ENCODE data around the gene KCTD1.

KCTD1 gene

DNA sequence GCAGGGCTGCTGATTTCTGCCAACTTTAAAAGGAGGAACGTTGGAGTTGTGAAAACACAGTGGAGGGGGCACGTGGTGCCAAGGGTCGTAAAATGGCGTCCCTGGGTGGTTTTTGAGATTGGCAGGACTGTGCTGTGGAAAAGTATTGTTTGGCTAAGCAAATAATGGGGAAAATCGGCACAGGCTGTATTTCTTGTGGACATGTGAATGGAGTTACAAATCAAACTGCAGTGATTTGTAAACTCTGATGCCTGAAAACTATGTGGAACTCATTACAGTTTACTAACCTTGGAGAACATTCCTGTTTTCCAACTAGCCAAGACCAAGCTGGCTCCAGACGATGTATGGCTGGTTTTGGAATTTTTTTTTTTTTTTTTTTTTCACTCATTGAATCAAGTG is 68.7 kb downstream of the KCTD1 start:
- peak; percentile 61 for DNase-seq

- DNase-seq = no peak
Measured at GRCh38 chr18:26479065-26479680, 69.2 kb downstream of the KCTD1 start.

DNA sequence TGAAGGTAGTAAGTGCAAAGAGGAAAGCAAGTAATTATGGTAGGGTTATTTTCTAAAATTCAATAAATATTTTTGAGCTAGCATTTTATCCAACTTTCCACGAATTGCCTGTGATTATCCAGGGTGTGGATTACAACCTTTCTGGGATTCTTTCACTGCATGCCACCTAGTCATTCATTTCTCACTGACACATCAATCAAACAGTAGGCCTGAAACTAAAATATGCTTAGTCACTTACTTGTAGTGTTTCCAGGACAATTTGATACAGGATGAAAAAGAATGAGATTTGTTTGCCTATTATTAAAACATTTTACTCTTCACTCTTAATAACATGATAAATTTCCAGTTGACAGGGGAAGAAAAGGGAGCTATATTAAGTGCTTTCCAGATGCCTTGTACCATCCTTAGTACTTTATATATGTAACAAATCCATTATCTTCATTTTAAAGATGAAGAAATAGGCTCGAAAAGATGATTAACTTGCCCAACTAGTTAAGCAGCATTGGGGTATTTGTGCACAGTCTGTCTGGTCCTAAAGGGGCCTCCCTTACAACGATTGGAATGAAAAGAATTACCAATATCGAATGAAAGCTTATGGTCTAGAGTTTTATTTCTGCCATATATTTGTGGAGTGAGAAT is 70.4 kb downstream of the KCTD1 start:
- DNase-seq = no peak

DNA sequence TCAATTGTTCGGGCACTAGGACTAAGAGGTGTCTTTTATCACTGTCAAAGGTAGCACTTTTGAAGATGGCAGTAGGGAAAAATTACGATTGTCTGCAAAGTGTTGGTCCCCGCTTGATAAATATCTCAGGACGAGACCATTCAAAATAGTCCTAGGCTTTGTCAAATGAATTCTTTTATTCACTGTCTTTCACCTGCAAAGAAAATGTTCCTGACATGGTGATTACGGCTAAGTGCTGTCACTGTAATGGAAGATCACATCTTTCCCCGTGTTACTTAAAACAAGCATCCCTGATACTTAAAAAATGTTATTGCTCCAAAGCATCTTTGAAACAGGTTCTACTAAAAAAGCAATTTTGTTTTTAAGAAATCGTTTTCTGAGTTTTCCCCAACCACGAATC is 71.7 kb downstream of the KCTD1 start:
- no peak for DNase-seq

- DNase-seq = no peak
Measured at GRCh38 chr18:26474542-26474941, 73.8 kb downstream of the KCTD1 start.

- DNase-seq = no peak
Measured at GRCh38 chr18:26473672-26474071, 74.7 kb downstream of the KCTD1 start.

DNA sequence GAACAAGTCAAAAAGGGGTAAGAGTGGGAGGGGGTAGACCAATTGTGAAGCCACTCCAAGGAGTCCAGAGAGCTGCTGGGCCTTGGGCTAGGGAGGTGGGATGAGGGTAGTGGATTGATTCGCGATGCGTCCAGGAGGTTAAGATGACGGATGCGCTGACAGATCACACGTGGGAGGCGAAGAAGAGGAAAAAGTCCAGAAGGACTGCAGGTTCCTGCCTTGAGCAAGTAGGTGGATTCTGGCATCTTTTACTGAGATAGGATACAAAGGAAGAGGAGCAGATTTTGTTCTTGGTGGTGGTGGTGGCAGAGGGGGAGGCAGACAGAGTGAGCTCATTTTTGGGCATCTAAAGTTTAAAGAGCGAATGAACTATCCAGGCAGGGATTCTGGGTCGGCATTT is 76.5 kb downstream of the KCTD1 start:
- no peak for DNase-seq

GRCh38 chr18:26471027-26471426 is 77.3 kb downstream of the KCTD1 start:
- DNase-seq = no peak

- DNase-seq = peak; percentile 44
Measured at GRCh38 chr18:26470011-26470637, 78.2 kb downstream of the KCTD1 start.

DNA sequence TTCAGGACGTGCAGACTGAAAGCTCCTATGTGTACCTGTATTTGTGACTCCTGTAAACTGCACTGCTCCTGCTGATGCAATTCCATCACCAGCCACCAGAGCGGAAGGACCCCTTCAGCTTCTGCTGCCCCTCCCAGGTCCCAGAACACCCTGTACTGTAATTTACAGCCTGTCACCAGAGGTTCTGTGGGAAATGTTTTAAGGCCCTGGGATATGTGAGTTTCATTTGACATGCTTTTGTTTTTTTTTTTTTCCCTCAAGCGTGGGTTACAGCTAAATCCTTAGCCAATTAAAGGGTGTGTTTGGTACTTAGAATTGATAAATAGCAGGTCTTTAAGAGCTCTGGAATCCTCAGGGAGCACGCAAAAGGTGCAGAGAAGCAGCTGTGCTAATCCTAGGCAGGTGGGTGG is 79.4 kb downstream of the KCTD1 start:
- DNase-seq = no peak

DNA sequence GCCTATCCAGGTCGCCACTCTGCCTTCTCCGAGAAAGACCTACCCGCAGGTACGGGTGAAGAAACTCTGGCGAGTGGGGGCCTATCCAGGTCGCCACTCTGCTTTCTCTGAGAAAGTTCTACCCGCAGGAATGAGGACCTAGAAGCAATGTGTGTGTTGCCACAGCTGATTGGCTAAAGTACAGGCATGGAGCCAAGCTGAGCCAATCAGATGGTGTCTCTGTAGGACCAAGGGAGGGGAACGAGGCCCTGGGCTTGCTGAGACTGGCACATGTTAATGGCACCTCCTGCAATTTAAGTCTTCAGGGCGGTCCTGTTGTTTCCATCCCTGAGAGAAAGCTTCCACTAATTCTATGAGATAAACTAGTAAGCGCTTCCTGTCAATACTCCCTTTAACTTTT is 82.3 kb downstream of the KCTD1 start:
- DNase-seq = no peak

GRCh38 chr18:26465431-26465830 is 82.9 kb downstream of the KCTD1 start:
- DNase-seq = no peak

DNA sequence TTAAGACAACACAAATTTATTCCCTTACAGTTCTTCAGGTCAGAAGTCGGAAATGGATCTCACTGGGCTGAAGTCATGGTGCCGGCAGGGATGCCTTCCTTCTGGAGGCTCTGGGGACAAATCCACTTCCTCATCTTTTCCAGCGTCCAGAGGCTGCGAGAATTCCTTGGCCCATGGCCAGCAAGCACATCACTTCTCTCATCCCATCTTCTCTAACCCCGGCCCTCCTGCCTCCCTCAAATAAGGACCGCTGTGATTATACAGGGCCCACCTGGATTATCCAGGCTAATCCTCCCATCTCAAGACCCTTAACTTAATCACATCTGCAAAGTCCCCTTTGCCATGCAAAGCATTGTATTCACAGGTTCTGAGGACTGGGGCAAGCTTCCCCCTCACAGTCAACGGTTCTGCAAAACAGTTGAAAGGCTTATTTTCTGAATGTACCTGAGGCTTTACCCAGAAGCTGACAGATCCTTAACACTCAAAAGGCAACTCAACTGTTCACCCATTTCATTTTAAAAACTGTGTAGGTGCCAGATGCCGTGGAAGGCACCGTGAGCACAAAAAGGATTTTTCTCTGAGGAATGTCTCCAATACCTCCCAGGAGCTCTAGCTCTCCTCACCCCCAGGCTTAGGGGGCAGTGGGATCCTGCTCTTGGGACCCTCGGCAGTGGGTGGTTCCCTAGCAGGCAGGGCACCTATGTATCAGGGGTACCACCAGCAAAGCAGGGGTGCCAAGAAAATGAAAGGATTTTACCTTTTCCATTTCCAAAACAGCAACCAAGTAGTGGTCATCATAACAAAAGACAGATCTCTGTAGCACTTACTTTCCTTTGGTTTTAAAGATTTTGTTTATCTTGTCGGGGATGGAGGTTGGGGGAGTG is 84.0 kb downstream of the KCTD1 start:
- no peak for DNase-seq

DNA sequence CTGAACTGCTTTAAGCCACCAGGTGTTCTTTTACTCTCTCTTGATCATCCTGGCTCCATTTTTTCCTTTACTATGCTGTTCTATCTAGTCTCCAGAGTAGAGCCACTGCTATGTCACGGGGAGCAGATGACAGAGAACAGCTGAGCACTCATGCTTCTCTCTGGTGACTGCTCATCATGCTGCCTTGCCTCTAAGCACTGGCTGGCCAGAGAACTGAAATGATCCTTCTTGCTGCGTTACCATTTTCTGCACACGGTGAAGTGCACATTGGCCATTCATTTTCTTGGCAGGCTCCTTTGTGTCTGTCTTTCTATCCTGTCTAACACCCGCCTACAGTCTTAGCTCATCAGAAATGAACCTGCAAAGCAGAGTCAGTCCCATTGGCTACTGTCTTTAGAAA is 86.0 kb downstream of the KCTD1 start:
- DNase-seq = no peak

- no peak for DNase-seq
Measured at GRCh38 chr18:26461405-26461804, 86.9 kb downstream of the KCTD1 start.

DNA sequence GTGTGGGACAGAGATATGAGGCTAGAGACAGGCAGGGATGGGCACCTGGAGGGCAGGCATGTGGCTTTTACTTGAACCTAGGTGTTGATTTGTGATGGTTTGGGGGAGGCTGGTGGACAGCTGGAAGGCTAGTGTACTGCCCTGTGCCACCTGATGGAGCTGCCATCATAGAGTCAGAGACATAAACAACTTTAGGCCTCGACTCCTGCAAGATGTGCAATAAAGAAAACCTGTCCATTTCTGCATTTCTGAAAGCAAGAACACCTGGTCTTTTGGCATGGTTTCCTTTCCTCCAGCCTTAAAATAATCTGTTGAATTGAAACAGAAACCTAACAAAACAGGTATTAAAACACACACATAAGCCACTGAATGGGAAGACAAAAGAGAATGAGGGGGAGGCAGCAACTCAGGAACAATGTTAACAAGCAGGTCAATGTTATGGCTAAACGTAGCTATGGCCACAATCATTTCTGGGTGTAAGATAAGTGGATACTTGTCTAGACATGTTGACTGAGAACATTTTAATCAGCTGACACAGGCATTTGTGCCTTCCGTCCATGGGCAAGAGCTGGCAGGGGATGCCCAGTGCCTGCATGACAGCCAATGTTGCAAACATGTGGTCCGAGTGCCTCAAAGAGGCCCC is 87.8 kb downstream of the KCTD1 start:
- DNase-seq = no peak

- no peak for DNase-seq
Measured at GRCh38 chr18:26459884-26460283, 88.5 kb downstream of the KCTD1 start.

DNA sequence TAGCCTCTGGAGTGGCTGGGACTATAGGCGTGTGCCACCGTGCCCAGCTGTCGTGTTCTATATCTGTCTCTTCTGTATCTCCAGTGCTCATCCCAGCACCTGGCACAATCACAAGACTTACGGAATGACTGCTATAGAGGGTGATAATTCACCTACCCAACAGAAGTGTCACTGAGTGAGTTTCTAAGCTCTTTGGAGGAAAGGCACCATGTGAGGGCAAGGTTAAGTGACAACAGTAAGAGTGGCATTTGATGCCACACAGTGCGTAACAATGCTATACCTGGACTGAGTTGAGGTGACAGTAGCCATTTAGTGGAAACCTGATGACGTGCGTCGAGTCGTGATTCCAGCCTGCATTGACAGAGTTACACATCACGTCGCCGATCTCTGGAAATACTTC is 89.0 kb downstream of the KCTD1 start:
- no peak for DNase-seq

GRCh38 chr18:26458526-26459232 is 89.7 kb downstream of the KCTD1 start:
- DNase-seq = no peak

GRCh38 chr18:26457611-26458353 is 90.6 kb downstream of the KCTD1 start:
- no peak for DNase-seq

GRCh38 chr18:26457195-26457594 is 91.2 kb downstream of the KCTD1 start:
- no peak for DNase-seq

GRCh38 chr18:26456070-26456491 is 92.3 kb downstream of the KCTD1 start:
- DNase-seq = no peak
